Transverse colon (tissue), 4 donors: ENCODE measurements around the gene CACNB3.

ENCODE experiments used
- CTCF ChIP-seq, 5 experiments: fragments of 200-600 bp in 3 of 5; fragments of 450-650 bp in 2 of 5; sonication (generic) in 3 of 5; IDR thresholded peaks; 1 replicate in 2 of 5; 2 replicates in 3 of 5; pipeline ENCODE4 v1.5.1; 2016 to 2017; ENCODE audit warnings: antibody characterized with exemption in 5 of 5, inconsistent platforms in 3 of 5, mild to moderate bottlenecking in 2 of 5, moderate library complexity in 1 of 5
- EP300 ChIP-seq: sonication (generic); formaldehyde crosslinking; IDR thresholded peaks from one replicate; pipeline ENCODE4 v1.6.1; 2017; ENCODE audit warnings: antibody characterized with exemption, low read depth
- POLR2A ChIP-seq: fragments of 450-650 bp; IDR thresholded peaks from one replicate; pipeline ENCODE4 v1.6.1; 2016; ENCODE audit warnings: antibody characterized with exemption, mild to moderate bottlenecking, moderate library complexity
- POLR2AphosphoS5 ChIP-seq, 3 donors: sonication (generic); formaldehyde crosslinking; IDR thresholded peaks; one replicate each; pipeline ENCODE4 v1.6.1; 2016; ENCODE audit warnings: antibody characterized with exemption in 3 of 3

- TF ChIP-seq CTCF (IDR thresholded peaks at IDR 0.05): no peak
- TF ChIP-seq POLR2AphosphoS5 (IDR thresholded peaks at IDR 0.05): no peak
- no peak for TF ChIP-seq POLR2A
- TF ChIP-seq EP300: no peak
Measured at GRCh38 chr12:48807981-48808380, 10.3 kb upstream of the CACNB3 start.
